ENCODE measurements around the gene CTBS.

- TF ChIP-seq CTCF (IDR thresholded peaks at IDR 0.05) = no peak
- TF ChIP-seq, protein P1, sequence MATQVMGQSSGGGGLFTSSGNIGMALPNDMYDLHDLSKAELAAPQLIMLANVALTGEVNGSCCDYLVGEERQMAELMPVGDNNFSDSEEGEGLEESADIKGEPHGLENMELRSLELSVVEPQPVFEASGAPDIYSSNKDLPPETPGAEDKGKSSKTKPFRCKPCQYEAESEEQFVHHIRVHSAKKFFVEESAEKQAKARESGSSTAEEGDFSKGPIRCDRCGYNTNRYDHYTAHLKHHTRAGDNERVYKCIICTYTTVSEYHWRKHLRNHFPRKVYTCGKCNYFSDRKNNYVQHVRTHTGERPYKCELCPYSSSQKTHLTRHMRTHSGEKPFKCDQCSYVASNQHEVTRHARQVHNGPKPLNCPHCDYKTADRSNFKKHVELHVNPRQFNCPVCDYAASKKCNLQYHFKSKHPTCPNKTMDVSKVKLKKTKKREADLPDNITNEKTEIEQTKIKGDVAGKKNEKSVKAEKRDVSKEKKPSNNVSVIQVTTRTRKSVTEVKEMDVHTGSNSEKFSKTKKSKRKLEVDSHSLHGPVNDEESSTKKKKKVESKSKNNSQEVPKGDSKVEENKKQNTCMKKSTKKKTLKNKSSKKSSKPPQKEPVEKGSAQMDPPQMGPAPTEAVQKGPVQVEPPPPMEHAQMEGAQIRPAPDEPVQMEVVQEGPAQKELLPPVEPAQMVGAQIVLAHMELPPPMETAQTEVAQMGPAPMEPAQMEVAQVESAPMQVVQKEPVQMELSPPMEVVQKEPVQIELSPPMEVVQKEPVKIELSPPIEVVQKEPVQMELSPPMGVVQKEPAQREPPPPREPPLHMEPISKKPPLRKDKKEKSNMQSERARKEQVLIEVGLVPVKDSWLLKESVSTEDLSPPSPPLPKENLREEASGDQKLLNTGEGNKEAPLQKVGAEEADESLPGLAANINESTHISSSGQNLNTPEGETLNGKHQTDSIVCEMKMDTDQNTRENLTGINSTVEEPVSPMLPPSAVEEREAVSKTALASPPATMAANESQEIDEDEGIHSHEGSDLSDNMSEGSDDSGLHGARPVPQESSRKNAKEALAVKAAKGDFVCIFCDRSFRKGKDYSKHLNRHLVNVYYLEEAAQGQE (IDR thresholded peaks at IDR 0.05; ENCODE audit: insufficient read depth in 1 of 2, low read depth in 2 of 2, low read length in 1 of 2) = 0 out of 4 replicates have a peak, but pooled peaks of 1 of the 2 experiments have one; percentile 7
- TF ChIP-seq TCF7L2 (IDR thresholded peaks at IDR 0.05; ENCODE audit: low read depth, low read length) = no peak
Observed at GRCh38 chr1:84573967-84574842, at the start of gene CTBS.

All from Panc1 (cell line).